Cortex of kidney (tissue), 1 donor: Measurements from ENCODE around the gene S1PR2.

ENCODE experiments used
- DNase-seq: peaks from one replicate; lab custom pipeline; 2025; lab: John Stamatoyannopoulos, UW

S1PR2 gene, protein sequence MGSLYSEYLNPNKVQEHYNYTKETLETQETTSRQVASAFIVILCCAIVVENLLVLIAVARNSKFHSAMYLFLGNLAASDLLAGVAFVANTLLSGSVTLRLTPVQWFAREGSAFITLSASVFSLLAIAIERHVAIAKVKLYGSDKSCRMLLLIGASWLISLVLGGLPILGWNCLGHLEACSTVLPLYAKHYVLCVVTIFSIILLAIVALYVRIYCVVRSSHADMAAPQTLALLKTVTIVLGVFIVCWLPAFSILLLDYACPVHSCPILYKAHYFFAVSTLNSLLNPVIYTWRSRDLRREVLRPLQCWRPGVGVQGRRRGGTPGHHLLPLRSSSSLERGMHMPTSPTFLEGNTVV

DNA sequence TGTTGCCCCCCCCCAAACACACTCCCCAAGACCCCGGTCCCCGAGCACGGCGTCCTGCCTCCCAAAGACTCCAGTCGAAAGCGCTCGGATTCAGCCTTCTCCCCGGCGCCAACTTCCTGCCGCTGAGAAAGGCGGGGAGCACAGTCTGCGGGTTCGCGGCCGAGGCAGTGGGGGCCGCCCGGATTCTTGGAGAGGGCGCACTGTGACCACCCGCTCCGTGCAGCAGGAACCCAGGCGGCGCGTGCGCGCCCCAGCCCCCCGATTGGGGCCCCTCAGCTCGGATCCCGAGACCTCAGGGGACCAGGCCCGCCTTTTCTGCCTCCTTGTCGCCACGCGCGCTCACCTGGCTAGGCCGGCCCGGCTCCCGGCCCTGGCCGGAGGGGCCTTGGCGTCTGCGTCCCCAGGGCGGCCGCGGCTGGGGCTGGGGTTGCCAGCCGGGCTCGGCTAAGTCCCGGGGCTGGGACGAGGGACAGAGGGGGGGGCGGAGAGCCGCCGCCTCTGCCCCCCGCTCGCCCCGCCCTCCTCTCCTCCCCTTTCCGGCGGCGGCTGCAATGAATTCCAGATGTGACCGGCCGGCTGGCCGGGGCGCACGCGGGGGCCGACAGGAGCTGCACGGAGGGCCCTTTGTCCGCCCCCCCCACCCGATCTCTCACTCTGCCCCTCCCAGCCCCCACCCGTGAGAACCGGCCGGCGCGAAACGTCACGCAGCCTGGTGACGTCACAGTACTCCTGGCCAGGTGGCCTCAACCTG lies at the start of gene S1PR2:
S1PR2 (minus strand) TSS at position 471 of the 751 bp plus-strand sequence. CDS start 6,426 bp downstream, outside the sequence.
- no peak for DNase-seq

DNA sequence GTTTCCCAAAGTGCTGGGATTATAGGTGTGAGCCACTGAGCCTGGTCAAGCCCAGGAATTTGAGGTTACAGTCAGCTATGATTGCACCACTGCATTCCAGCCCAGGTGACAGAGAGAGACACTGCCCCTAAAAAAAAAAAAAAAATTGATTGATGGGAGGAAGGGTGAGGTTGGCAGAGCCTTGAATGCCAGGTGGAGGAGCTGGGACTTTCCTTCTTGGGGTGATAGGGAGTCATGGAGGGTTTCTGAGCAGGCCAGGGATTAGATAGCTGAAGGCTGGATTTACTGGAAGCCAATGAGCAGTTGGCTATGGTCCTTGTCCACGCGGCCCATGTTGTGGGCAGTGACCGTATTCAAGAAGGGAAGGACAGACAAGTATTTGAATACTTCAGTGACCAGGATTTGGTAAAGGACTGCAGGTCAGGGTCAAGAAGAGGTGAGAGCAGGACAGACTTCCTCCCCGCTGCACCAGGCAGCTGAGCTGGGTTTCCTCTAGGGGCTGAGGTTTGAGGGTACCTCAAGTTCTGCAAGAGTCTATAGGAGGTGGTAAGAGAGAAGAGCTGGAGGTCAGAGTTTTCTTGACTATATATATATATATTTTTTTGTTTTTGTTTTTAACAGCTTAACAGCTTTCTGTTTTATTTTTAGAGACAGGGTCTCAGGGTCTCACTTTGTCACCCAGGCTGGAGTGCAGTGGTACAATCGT lies 48.8 kb upstream of the S1PR2 start:
- DNase-seq = no peak

DNA sequence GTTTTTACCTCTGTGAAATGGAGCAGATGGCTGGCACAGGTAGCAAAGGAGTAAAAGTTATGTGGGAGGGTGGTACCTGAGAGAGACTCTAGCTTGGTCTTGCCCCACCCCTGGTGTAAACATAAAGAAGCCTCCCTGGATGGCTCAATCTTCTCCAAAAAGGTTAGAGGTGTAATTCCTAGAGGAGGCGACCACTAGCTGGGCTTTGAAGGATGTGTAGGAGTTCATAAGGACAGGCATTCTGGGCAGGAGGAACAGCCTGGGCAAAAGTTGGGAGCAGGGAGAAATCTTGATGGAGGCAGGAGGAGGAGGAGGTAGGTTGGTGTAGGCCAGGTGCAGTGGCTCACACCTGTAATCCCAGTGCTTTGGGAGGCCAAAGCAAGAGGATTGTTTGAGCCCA lies 47.8 kb upstream of the S1PR2 start:
- no peak for DNase-seq

DNA sequence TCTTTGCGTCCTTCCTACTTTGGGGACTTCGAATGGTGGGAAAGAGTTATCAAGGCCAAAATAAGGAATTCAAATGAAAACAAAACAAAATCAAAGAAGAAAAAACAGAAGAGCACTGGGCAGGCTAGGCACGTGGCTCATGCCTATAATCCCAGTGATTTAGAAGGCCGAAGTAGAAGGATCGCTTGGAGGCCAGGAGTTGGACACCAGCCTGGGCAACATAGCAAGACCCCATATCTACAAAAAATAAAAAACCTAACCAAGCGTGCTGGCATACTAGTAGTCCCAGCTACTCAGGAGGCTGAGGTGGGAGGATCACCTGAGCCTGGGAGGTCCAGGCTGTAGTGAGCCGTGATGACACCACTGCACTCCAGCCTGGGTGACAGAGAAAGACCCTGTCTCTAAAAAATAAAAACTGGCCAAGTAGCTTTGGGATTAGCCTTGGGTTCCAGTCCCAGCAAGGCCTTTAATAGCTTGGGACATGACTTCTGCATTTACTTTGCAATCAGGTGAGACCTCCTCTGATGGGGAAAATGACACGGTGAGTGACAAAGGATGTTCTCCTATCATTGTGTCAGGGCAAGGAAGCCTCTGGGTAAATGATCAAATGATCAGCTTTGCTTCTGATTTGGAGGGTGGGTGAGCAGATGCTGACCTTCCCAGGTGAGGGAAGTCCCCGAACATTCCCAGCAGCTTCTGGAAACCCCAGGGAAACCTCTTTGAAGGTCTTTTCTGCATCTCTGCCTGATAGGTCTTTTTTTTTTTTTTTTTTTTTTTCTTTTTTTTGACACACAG lies 46.9 kb upstream of the S1PR2 start:
- no peak for DNase-seq

DNA sequence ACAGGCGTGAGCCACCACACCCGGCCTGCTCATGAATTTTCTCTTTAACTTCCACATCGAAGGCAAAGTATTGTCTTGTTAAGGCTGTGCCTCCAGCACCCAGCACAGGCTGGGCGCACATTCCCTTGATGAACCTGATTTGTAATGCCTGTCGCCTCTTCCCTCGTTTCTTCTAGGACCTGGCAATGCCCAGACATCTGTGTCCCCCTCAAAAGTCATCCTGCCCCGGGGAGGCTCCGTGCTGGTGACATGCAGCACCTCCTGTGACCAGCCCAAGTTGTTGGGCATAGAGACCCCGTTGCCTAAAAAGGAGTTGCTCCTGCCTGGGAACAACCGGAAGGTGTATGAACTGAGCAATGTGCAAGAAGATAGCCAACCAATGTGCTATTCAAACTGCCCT lies 43.5 kb upstream of the S1PR2 start:
- no peak for DNase-seq

GRCh38 chr19:10271543-10272086 lies 40.5 kb upstream of the S1PR2 start:
- DNase-seq = no peak

DNA sequence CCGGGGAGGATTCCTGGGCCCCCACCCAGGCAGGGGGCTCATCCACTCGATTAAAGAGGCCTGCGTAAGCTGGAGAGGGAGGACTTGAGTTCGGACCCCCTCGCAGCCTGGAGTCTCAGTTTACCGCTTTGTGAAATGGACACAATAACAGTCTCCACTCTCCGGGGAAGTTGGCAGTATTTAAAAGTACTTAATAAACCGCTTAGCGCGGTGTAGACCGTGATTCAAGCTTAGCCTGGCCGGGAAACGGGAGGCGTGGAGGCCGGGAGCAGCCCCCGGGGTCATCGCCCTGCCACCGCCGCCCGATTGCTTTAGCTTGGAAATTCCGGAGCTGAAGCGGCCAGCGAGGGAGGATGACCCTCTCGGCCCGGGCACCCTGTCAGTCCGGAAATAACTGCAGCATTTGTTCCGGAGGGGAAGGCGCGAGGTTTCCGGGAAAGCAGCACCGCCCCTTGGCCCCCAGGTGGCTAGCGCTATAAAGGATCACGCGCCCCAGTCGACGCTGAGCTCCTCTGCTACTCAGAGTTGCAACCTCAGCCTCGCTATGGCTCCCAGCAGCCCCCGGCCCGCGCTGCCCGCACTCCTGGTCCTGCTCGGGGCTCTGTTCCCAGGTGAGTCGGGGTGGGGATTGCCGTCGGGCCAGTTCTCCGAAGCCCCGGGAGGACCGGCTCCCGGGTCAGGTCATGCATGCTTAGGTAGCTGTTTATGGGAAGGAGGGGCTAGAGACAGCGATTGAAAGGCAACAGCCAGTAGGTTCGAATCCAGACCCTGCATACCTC lies 39.7 kb upstream of the S1PR2 start, which contains the start of gene ICAM1:
ICAM1 (plus strand) TSS at position 505 of the 779 bp plus-strand sequence; CDS start at position 545, 40 bp downstream.
- no peak for DNase-seq

DNA sequence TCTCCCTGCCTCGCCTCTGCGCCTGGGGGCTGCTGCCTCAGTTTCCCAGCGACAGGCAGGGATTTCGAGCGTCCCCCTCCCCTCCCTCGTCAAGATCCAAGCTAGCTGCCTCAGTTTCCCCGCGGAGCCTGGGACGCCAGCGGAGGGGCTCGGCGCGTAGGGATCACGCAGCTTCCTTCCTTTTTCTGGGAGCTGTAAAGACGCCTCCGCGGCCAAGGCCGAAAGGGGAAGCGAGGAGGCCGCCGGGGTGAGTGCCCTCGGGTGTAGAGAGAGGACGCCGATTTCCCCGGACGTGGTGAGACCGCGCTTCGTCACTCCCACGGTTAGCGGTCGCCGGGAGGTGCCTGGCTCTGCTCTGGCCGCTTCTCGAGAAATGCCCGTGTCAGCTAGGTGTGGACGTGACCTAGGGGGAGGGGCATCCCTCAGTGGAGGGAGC lies 39.1 kb upstream of the S1PR2 start:
- no peak for DNase-seq

GRCh38 chr19:10269333-10270179 lies 38.4 kb upstream of the S1PR2 start:
- no peak for DNase-seq

DNA sequence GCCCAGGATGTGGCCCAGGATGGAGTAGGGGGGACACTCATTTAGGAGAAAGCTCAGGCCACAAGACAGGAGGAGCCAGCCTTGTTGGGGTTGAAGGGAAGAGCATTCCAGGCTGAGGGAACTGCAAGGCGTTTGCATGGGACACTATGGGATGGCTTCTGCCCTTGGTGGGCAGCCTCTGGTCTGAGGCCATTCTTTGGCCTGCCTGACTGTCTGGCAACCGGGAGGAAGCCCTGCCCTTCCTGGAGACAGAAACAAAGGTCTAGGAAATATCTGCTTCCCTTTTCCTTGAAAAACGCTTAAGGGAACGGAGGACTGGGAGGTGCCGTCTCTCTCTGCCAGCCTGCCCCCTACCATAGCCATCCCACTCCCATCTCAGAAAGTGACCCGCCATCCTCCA lies 36.9 kb upstream of the S1PR2 start:
- DNase-seq = no peak

DNA sequence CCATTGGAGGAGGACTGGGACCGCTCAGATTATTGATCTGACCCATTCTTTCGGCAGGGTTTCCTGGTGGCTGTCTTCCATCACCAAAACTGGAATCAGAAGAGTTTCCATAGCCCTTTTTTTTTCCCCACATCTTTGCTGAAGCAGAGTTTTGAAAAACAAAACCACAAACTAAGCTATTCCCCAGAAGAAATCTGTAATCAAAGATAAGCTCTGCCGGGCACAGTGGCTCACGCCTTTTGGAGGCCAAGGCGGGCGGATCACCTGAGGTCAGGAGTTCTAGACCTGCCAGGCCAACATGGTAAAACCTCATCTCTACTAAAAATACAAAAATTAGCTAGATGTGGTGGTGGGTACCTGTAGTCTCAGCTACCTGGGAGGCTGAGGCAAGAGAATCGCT lies 35.6 kb upstream of the S1PR2 start:
- no peak for DNase-seq

DNA sequence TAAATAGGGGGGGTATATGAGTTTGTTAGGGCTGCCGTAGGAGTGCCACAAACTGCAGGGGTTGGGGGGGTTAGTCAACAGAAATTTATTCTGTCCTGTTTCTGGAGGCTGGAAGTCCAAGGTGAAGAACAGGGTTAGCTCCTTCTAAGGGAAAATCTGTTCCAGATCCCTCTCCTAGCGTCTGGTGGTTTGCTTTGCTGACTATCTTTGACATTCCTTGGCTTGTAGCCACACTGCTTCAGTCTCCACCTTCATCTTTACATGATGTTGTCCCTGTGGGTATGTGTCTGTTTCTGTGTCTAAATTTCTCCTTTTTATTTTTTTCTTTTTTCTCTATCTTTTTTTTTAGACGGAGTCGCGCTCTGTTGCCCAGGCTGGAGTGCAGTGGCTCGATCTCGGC lies 31.6 kb upstream of the S1PR2 start:
- DNase-seq = no peak

- no peak for DNase-seq
These were observed 29.0 kb upstream of the S1PR2 start for GRCh38 chr19:10260141-10260584.

- no peak for DNase-seq
These were observed 28.2 kb upstream of the S1PR2 start for GRCh38 chr19:10259162-10259905.

DNA sequence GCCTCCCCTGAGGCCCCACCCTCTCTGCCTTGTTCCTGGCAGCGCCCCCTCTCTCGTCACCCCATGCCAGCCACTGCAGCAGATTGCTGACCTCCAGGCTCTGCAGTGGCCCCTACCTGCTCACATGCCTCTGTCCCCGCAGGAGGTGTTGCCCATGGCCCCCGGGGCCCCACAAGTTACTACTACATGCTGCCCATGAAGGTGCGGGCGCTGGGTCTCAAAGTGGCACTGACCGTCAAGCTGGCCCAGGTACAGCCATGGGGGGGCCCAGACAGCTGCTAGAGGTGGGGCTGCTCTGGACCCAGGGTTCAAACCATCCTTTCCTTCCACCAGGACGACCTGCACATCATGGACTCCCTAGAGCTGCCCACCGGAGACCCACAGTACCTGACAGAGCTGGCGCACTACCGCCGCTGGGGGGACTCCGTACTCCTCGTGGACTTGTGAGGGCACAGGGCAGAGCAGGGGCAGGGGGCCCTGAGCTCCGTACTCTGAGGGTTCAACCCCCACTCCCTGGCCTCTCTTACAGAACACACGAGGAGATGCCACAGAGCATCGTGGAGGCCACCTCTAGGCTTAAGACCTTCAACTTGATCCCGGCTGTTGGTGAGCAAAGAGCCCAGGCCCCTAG lies 27.1 kb upstream of the S1PR2 start:
- no peak for DNase-seq

GRCh38 chr19:10256970-10257615 lies 26.0 kb upstream of the S1PR2 start:
- no peak for DNase-seq

- no peak for DNase-seq
These were observed 25.4 kb upstream of the S1PR2 start for GRCh38 chr19:10256551-10256950.

DNA sequence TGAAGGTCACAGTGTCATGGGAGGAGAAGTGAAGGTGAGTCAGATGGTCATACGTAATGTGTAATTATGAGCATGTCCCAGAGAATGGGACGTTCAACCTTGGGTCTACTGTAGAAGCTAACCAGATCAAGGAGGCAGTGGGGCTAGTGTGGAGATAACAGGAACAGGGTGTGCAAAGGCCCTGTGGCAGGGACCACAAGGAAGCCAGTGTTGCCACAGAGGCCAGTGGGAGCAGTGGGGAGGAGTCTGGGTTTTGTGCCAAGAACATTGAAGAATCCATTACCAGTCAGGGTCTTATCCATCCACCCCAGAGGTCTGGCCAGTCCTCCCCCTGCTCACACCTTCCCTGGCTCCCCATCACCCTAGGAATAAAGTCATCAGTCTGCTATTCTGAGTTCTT lies 24.2 kb upstream of the S1PR2 start:
- DNase-seq = no peak
